GM12878 (cell line): ENCODE results near the gene CHN1. TPM values are rescaled to one million over a fixed set of nuclear protein-coding genes. Genes with fewer than 3 reads are reported as not detected.

Experiments used
- ATAC-seq: fragments of 200-7000 bp; cut with Tn5 transposase; 3 replicates; pipeline ENCODE4 v1.9.1; 2020; ENCODE audit warnings: mild to moderate bottlenecking, moderate library complexity
- BruUV-seq: library from RNA; stranded (reverse); fragments of 400-500 nt; replicated peaks from 2 replicates; lab custom pipeline; 2021; lab: Mats Ljungman, UMichigan
- CTCF ChIA-PET: fragments of 300-600 bp; sonication (Branson Sonifier 250); formaldehyde crosslinking; extraction: SDS; loops from one replicate; lab custom pipeline; 2021; ENCODE audit warnings: inconsistent platforms; lab: Yijun Ruan, JAX
- POLR2A ChIA-PET: fragments of 350-600 bp; formaldehyde crosslinking; extraction: SDS; loops from one replicate; lab custom pipeline; 2021; ENCODE audit warnings: inconsistent platforms; lab: Charles Lee
- RAD21 ChIA-PET: fragments of 300-600 bp; sonication (Branson Sonifier 250); formaldehyde crosslinking; loops from one replicate; lab custom pipeline; 2023; ENCODE audit warnings: antibody characterized with exemption; ENCODE audit not compliant: unreplicated experiment; lab: Charles Lee
- SMC1A ChIA-PET: fragments of 300-600 bp; sonication (Branson Sonifier 250); formaldehyde crosslinking; loops from one replicate; lab custom pipeline; 2023; ENCODE audit not compliant: unreplicated experiment, uncharacterized antibody; lab: Charles Lee
- DNase-seq: peaks from one replicate; pipeline ENCODE4 v3.0.0-alpha.2; 2011; ENCODE audit warnings: low read depth, low spot score
- FAIRE-seq: peaks from 3 replicates; lab custom pipeline; 2011; peaks lifted over from hg19 to GRCh38; lab: Jason Lieb, UNC
- H2AFZ ChIP-seq: 2 replicates; pipeline ENCODE4 v1.6.0; 2011; ENCODE audit warnings: low read depth, low read length, control low read depth; ENCODE audit not compliant: control insufficient read depth
- H3K27ac ChIP-seq: 2 replicates; pipeline ENCODE4 v1.5.1; 2011; ENCODE audit warnings: control low read depth; ENCODE audit not compliant: control insufficient read depth, insufficient read depth
- H3K27me3 ChIP-seq, 2 experiments: replicated peaks in 1 of 2; 2 replicates each; pipeline versions ENCODE4 v1.6.0 to v1.6.1; 2011; ENCODE audit warnings: low read length in 1 of 2; ENCODE audit not compliant: control insufficient read depth in 2 of 2, insufficient read depth in 2 of 2
- H3K36me3 ChIP-seq, 2 experiments: 2 replicates each; pipeline ENCODE4 v1.5.1; 2011; ENCODE audit warnings: low read length in 1 of 2; ENCODE audit not compliant: control insufficient read depth in 2 of 2, insufficient read depth in 2 of 2
- H3K4me1 ChIP-seq: 2 replicates; pipeline ENCODE4 v1.6.1; 2011; ENCODE audit warnings: mild to moderate bottlenecking, low read length, moderate library complexity, mixed read lengths; ENCODE audit not compliant: control insufficient read depth, insufficient read depth
- H3K4me2 ChIP-seq: 2 replicates; pipeline ENCODE4 v1.6.0; 2011; ENCODE audit warnings: control low read depth; ENCODE audit not compliant: control insufficient read depth, insufficient read depth
- H3K4me3 ChIP-seq: fragments of 200-600 bp; sonication (generic); 2 replicates; pipeline ENCODE4 v1.5.1; 2016
- H3K79me2 ChIP-seq: 2 replicates; pipeline ENCODE4 v1.6.0; 2011; ENCODE audit warnings: low read length; ENCODE audit not compliant: control insufficient read depth, insufficient read depth
- H3K9ac ChIP-seq: 2 replicates; pipeline ENCODE4 v1.8.0; 2011; ENCODE audit warnings: low read length, control low read depth, mixed read lengths; ENCODE audit not compliant: control insufficient read depth, insufficient read depth
- H3K9me3 ChIP-seq: replicated peaks from 3 replicates; pipeline ENCODE4 v1.5.1; 2011; ENCODE audit warnings: mild to moderate bottlenecking, low read length; ENCODE audit not compliant: control insufficient read depth, insufficient read depth
- H4K20me1 ChIP-seq: 2 replicates; pipeline ENCODE4 v1.6.0; 2011; ENCODE audit not compliant: control insufficient read depth, insufficient read depth
- ESRRA ChIP-seq: IDR thresholded peaks from 2 replicates; pipeline ENCODE4 v1.6.1; 2012; ENCODE audit warnings: mild to moderate bottlenecking, low read length, improper control_type of control experiment
- ETV6 ChIP-seq, 2 experiments: fragments of 450-650 bp in 1 of 2; IDR thresholded peaks in 1 of 2; conservative IDR thresholded peaks in 1 of 2; 2 replicates each; pipeline ENCODE4 v1.6.1; 2014; ENCODE audit warnings: antibody characterized with exemption in 1 of 2, borderline replicate concordance in 1 of 2, low read depth in 1 of 2, mild to moderate bottlenecking in 1 of 2, moderate library complexity in 1 of 2
- EZH2 ChIP-seq: IDR thresholded peaks from 2 replicates; pipeline ENCODE4 v1.6.1; 2012; ENCODE audit warnings: low read depth, mild to moderate bottlenecking, control low read depth, inconsistent platforms, low read length, borderline replicate concordance; ENCODE audit not compliant: control insufficient read depth
- MYB ChIP-seq: fragments of 150-350 bp; IDR thresholded peaks from 2 replicates; pipeline ENCODE4 v1.6.1; 2014; ENCODE audit warnings: mild to moderate bottlenecking, low read depth, low read length, borderline replicate concordance
- SIX5 ChIP-seq: IDR thresholded peaks from 2 replicates; pipeline ENCODE4 v1.6.1; 2011; ENCODE audit warnings: mild to moderate bottlenecking, low read depth, low read length, moderate library complexity; ENCODE audit not compliant: severe bottlenecking
- SMAD1 ChIP-seq: fragments of 450-650 bp; IDR thresholded peaks from 2 replicates; pipeline ENCODE4 v1.6.1; 2018; ENCODE audit warnings: mild to moderate bottlenecking, low read depth; ENCODE audit not compliant: partially characterized antibody
- SMAD5 ChIP-seq: IDR thresholded peaks from 2 replicates; pipeline ENCODE4 v1.6.1; 2016; ENCODE audit warnings: antibody characterized with exemption, low read depth
- SP1 ChIP-seq: IDR thresholded peaks from one replicate; pipeline ENCODE4 v1.6.1; 2011; ENCODE audit warnings: low read depth, low read length
- TCF12 ChIP-seq: IDR thresholded peaks from 2 replicates; pipeline ENCODE4 v1.6.1; 2011; ENCODE audit warnings: low read depth, mild to moderate bottlenecking, low read length
- TCF3 ChIP-seq: IDR thresholded peaks from 2 replicates; pipeline ENCODE4 v1.6.1; 2012; ENCODE audit warnings: low read depth, mild to moderate bottlenecking, low read length, borderline replicate concordance; ENCODE audit not compliant: insufficient read depth
- WRNIP1 ChIP-seq: IDR thresholded peaks from 2 replicates; pipeline ENCODE4 v1.6.1; 2011; ENCODE audit warnings: low read depth, low read length, improper control_type of control experiment, borderline replicate concordance
- WGBS: methylation state at CpG from one replicate; pipeline ENCODE4 v1.1.6; 2016; ENCODE audit warnings: low lambda C conversion rate; ENCODE audit not compliant: insufficient replicate concordance, insufficient coverage; ENCODE audit errors: missing lambda C conversion rate; 5-methylcytosine and 5-hydroxymethylcytosine counted together
- in situ Hi-C: fragments of 300-500 bp; cut with MboI; formaldehyde crosslinking; loops from 9 replicates; pipeline ENCODE4 v1.14.3; 2018; ENCODE audit warnings: mixed read lengths
- intact Hi-C: fragments of 100-400 bp; cut with micrococcal nuclease; formaldehyde crosslinking; loops from one replicate; pipeline ENCODE4 v1.14.2; 2022; ENCODE audit not compliant: unreplicated experiment
- polyA plus RNA-seq, 11 experiments: library from polyadenylated mRNA; depleted of rRNA in 4 of 11; unstranded in 6 of 11; stranded (reverse) in 5 of 11; fragments of >200 nt; fragmentation: Nextera tagmentation in 4 of 11; fragmentation: Illumina TruSeq in 1 of 11; extraction: Ambion mirVana in 4 of 11; extraction: Trizol in 1 of 11; gene quantifications; 1 replicate in 1 of 11; 2 replicates in 10 of 11; pipeline versions ENCODE4 v1.2.1 to v1.2.3, GENCODE V29; 2011 to 2016; ENCODE audit warnings: inconsistent platforms in 2 of 11, missing spikeins in 2 of 11, low read depth in 1 of 11
- total RNA-seq, 4 experiments: library from RNA; depleted of rRNA in 3 of 4; stranded (reverse); fragments of >200 nt in 3 of 4; fragmentation: Illumina TruSeq in 1 of 4; extraction: Trizol in 1 of 4; gene quantifications; 2 replicates each; pipeline versions ENCODE4 v1.2.1 to v1.2.3, GENCODE V29; 2013 to 2021
- TF ChIP-seq, protein P1 (sequence below): IDR thresholded peaks from 2 replicates; pipeline ENCODE4 v1.6.1; 2012; ENCODE audit warnings: low read depth, low read length, improper control_type of control experiment
- TF ChIP-seq, protein P2 (sequence below): fragments of 150-350 bp; IDR thresholded peaks from 2 replicates; pipeline ENCODE4 v1.6.1; 2014; ENCODE audit warnings: mild to moderate bottlenecking, low read depth, low read length
- TF ChIP-seq, protein P3 (sequence below): fragments of 450-650 bp; IDR thresholded peaks from 2 replicates; pipeline ENCODE4 v1.6.1; 2017; ENCODE audit warnings: mild to moderate bottlenecking

Gene CHN1
- total and polyA plus RNA-seq, 10 of the 15 experiments (the other 5 are each of a cell fraction or from before 2014, with no cell fraction given) = 0.18 to 0.92 (median 0.53) TPM; not detected in 1

DNA sequence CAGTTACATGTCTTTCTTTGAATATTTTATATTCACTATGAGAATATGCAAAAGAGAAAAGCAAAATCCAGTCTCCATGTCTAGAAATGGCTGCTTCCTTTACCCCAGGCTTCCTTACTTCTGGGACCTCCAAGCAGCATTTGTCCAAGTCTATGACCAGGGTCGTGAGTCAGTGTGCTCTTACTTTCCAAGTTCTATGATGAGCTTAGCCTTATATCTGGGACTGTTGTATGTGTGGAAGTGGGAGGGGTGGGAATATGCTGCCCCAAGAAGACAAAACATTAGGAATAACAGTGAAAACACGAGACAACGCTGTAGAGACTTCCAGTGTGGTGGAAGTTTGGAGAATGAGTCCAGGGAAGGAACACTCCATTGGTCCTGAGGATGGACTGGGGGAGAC, 219.7 kb downstream of the CHN1 start:
- WGBS = 0% methylated on average over 3 of the region's 3 CpGs
- H3K4me3 ChIP-seq = no peak overlapping the region
- in situ Hi-C loops = no loop called here
- no peak overlapping the region for H2AFZ ChIP-seq
- no peaks in the 10 kb centered on the region for H3K9me3 ChIP-seq
- SMC1A ChIA-PET = no interaction called here
- H3K4me1 ChIP-seq = no peaks in the 10 kb centered on the region
- no peak overlapping the region for H3K9ac ChIP-seq
- intact Hi-C loops = no loop called here
- H3K4me2 ChIP-seq = no peak overlapping the region
- ATAC-seq = no peak
- no peaks in the 10 kb centered on the region for H4K20me1 ChIP-seq
- no peak for DNase-seq
- H3K36me3 ChIP-seq = no peaks in the 10 kb centered on the region
- no peaks in the 10 kb centered on the region; a peak in 2 of 4 replicates for H3K27me3 ChIP-seq
- BruUV-seq = no TSS peak
- H3K79me2 ChIP-seq = no peaks in the 10 kb centered on the region
- POLR2A ChIA-PET = no interaction called here
- CTCF ChIA-PET = interaction anchor here (2.7 kb wide), 1 partner anchor 14 kb away, joined by 6 read pairs; no protein-coding TSS in a partner anchor
- no peak for TF ChIP-seq EZH2
- TF ChIP-seq, all 136 proteins: peak for 0
- no peak overlapping the region for H3K27ac ChIP-seq
- RAD21 ChIA-PET = no interaction called here
- FAIRE-seq = no peak

DNA sequence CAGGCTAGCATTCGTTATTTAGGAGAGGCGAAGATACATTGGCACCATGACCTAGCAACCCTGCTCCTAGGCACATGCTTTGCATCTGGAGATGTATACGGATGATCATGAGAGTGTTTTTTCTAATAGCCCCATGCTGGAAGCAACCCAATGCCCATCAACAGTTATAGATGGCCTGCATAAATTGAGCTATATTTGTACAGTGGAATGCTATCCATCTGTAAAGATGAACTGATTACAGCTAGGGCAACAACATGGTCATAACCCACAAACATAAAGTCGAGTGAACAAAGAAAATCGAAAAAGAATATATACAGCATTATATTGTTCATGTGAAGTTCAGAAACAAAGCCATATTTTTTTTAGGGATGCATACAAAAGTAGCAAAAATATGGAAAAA, 220.3 kb downstream of the CHN1 start:
- Histone ChIP-seq H3K9ac (no peak overlapping the region), H3K36me3 (no peaks in the 10 kb centered on the region), H2AFZ (no peak overlapping the region), H3K4me1 (no peaks in the 10 kb centered on the region), H3K4me3 (no peak overlapping the region), H3K79me2 (no peaks in the 10 kb centered on the region), H3K9me3 (no peaks in the 10 kb centered on the region), H3K27ac (no peak overlapping the region), H3K27me3 (no peaks in the 10 kb centered on the region; a peak in 2 of 4 replicates), H3K4me2 (no peak overlapping the region), H4K20me1 (no peaks in the 10 kb centered on the region)
- ChIA-PET POLR2A (no interaction called here), RAD21 (no interaction called here), CTCF (interaction anchor here (2.7 kb wide), 1 partner anchor 14 kb away, joined by 6 read pairs; no protein-coding TSS in a partner anchor), SMC1A (no interaction called here)
- BruUV-seq = no TSS peak
- ATAC-seq (no peak), FAIRE-seq (no peak), DNase-seq (no peak)
- 43% methylated on average over 5 of the region's 5 CpGs for WGBS
- in situ Hi-C loops = no loop called here
- intact Hi-C loops = no loop called here
- TF ChIP-seq TCF12 (no peak), SP1 (no peak), SIX5 (no peak), SMAD5 (no peak), TCF3 (no peak), WRNIP1 (no peak), ESRRA (no peak), ETV6 (conservative IDR thresholded peaks at IDR 0.05 in 1 of 2, IDR thresholded peaks at IDR 0.05 in 1 of 2; ENCODE audit: borderline replicate concordance in 1 of 2, low read depth in 1 of 2) (no peak), SMAD1 (no peak), MYB (no peak)
- TF ChIP-seq, protein P1, sequence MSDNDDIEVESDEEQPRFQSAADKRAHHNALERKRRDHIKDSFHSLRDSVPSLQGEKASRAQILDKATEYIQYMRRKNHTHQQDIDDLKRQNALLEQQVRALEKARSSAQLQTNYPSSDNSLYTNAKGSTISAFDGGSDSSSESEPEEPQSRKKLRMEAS = no peak
- TF ChIP-seq, protein P2, sequence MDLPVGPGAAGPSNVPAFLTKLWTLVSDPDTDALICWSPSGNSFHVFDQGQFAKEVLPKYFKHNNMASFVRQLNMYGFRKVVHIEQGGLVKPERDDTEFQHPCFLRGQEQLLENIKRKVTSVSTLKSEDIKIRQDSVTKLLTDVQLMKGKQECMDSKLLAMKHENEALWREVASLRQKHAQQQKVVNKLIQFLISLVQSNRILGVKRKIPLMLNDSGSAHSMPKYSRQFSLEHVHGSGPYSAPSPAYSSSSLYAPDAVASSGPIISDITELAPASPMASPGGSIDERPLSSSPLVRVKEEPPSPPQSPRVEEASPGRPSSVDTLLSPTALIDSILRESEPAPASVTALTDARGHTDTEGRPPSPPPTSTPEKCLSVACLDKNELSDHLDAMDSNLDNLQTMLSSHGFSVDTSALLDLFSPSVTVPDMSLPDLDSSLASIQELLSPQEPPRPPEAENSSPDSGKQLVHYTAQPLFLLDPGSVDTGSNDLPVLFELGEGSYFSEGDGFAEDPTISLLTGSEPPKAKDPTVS = no peak
- TF ChIP-seq, protein P3, sequence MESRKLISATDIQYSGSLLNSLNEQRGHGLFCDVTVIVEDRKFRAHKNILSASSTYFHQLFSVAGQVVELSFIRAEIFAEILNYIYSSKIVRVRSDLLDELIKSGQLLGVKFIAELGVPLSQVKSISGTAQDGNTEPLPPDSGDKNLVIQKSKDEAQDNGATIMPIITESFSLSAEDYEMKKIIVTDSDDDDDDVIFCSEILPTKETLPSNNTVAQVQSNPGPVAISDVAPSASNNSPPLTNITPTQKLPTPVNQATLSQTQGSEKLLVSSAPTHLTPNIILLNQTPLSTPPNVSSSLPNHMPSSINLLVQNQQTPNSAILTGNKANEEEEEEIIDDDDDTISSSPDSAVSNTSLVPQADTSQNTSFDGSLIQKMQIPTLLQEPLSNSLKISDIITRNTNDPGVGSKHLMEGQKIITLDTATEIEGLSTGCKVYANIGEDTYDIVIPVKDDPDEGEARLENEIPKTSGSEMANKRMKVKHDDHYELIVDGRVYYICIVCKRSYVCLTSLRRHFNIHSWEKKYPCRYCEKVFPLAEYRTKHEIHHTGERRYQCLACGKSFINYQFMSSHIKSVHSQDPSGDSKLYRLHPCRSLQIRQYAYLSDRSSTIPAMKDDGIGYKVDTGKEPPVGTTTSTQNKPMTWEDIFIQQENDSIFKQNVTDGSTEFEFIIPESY = no peak
